Mucosa of rectum (tissue), 2 donors: Measurements from ENCODE around the gene MAP4K4.

Experiments used
- H3K27ac ChIP-seq, 2 donors: one replicate each; pipeline ENCODE4 v1.7.0; 2013; ENCODE audit warnings: inconsistent platforms in 2 of 2, low read depth in 2 of 2, low read length in 2 of 2
- H3K27me3 ChIP-seq, 2 donors: one replicate each; pipeline ENCODE4 v1.7.0; 2013; ENCODE audit warnings: low read length in 2 of 2; ENCODE audit not compliant: control insufficient read depth in 2 of 2, insufficient read depth in 2 of 2
- H3K36me3 ChIP-seq, 2 donors: one replicate each; pipeline ENCODE4 v1.7.0; 2013; ENCODE audit warnings: low read length in 2 of 2; ENCODE audit not compliant: control insufficient read depth in 2 of 2, insufficient read depth in 2 of 2
- H3K4me1 ChIP-seq, 2 donors: one replicate each; pipeline ENCODE4 v1.7.0; 2013; ENCODE audit warnings: low read length in 2 of 2, mild to moderate bottlenecking in 1 of 2; ENCODE audit not compliant: control insufficient read depth in 2 of 2, insufficient read depth in 2 of 2
- H3K4me3 ChIP-seq, 2 donors: one replicate each; pipeline ENCODE4 v1.7.0; 2013; ENCODE audit warnings: low read length in 2 of 2
- H3K9ac ChIP-seq, 2 donors: one replicate each; pipeline ENCODE4 v1.7.0; 2013; ENCODE audit warnings: low read length in 2 of 2, low read depth in 1 of 2, mild to moderate bottlenecking in 1 of 2
- H3K9me3 ChIP-seq, 2 donors: one replicate each; pipeline ENCODE4 v1.7.0; 2013; ENCODE audit warnings: low read length in 2 of 2; ENCODE audit not compliant: control insufficient read depth in 2 of 2
- donor health status: healthy.
- donor health status: Normal muscosa, but diverticular disease.

The MAP4K4 gene

DNA sequence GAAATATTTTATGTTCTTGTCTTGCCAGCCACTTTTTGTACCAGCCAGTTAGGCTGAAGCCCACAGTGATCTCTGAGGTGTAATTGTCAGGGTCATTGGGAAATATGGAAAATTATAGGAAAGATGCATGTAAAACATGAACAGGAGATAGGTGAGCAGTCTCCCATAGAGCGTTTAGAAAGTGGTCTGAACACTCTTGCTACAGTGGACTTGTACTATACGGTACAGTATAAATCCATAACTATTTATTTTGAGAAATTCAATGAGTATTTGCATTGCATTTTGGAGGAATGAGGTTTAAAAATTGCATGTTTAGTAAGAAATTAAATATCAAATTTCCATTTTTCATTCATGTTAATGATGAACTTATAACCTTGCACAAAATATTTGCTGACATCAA lies 20.8 kb upstream of the MAP4K4 start:
- H3K9ac ChIP-seq: no peak overlapping the region
- H3K27me3 ChIP-seq: no peaks in the 10 kb centered on the region
- H3K4me3 ChIP-seq: no peak overlapping the region
- H3K27ac ChIP-seq: no peak overlapping the region
- H3K9me3 ChIP-seq: peaks cover 0 to 4% of the 10 kb centered on the region in 2 donors
- H3K4me1 ChIP-seq: no peaks in the 10 kb centered on the region
- no peaks in the 10 kb centered on the region for H3K36me3 ChIP-seq

DNA sequence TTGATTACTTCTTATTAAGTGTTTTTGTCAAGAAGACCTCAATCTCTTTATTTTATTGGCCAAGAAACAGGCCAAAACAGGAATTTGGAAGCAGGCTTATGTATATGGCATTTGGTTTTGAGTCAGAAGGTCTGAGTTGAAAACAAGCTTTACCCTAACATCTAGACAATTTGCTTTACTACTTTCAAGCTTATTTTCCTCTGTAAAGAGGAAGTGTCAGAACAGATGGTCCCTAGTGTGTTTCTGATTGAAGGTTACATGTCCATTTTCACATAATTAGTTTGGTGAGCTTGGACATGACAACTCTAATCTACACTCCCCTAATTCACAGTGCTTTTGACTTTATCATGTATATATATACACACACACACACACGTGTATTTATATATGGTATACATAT lies 19.8 kb upstream of the MAP4K4 start:
- Histone ChIP-seq H3K9me3 (no peaks in the 10 kb centered on the region), H3K27ac (no peak overlapping the region), H3K4me1 (no peaks in the 10 kb centered on the region), H3K36me3 (no peaks in the 10 kb centered on the region), H3K9ac (no peak overlapping the region), H3K4me3 (no peak overlapping the region), H3K27me3 (no peaks in the 10 kb centered on the region)

DNA sequence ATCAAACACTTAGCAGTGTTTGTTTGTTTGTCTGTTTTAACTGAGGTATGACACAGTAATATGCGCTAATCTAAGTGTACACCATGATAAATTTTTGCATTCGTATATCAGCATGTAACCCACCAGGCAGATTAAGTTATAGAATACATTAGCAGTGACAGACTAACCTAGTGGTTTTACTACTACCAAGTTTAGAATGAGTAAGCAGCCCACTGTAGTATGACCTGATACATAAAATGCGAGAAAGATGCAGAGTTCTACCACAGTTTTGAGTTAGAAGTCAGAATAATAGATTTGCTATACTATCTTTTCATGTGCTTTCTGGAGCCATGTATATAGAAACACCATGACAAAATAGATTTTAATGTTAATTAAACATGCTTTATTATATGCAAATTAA lies 19.1 kb upstream of the MAP4K4 start:
- Histone ChIP-seq H3K36me3 (no peaks in the 10 kb centered on the region), H3K4me1 (no peaks in the 10 kb centered on the region), H3K27ac (no peak overlapping the region), H3K27me3 (no peaks in the 10 kb centered on the region), H3K4me3 (no peak overlapping the region), H3K9me3 (no peaks in the 10 kb centered on the region), H3K9ac (no peak overlapping the region)

DNA sequence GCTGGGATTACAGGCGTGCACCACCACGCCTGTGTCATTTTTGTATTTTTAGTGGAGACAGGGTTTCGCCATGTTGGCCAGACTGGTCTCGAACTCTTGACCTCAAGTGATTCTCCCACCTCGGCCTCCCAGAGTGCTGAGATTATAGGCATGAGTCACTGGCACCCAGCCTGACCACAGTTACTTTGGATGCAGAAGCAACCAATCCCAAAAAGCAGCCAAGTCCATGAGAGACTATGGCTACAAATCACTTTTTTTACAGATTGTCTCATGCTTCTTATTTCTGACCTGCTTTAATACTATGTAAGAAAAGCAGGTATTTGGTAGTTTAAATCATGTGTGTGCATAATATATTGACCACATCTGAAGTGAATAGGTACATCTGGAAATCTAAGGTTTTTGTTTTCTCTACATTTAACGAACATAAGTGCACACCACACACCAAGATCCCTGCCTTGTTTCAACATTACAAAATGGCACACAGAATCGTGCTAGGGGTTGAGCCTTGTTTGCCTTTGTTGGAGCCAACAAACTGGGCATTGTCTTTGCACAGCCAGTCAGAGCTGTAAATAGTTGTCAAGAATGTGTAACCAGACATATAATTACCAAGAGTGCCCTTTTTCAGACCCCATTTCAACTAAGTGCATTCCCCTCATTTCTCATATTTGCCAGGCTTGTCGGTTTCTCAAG lies 18.3 kb upstream of the MAP4K4 start:
- no peak overlapping the region for H3K4me3 ChIP-seq

DNA sequence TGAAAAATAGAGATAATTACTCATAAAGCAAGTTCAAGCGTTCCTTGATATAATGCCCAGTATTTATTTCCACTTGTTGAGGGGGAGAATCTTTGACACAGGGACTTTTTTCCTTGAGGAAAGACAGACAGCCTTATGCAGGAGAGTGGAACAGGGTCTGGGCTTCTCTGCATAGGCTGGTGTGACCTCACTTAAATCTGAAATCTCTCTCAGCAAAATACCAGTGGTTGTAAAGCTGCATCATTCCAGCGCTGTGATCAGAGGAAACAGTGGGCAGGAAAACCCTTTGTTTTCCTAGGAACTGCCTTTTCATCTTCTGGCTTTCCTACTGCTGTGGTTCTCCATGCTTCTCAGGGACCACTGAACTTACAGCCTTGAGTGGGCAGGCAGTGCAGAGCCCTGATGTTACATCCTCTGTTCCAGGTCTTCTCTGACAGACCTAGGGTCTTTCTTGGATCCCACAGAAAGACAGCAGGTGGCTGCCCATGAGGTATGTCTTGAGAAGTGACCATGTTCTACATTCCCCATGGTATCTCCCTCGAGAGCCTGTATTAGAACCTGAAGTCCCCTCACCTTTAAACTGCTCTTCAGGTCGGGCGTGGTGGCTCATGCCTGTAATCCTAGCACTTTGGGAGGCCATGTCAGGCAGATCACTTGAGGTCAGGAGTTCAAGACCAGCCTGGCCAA lies 17.6 kb upstream of the MAP4K4 start:
- no peaks in the 10 kb centered on the region for H3K4me1 ChIP-seq
- H3K27ac ChIP-seq: no peak overlapping the region
- no peaks in the 10 kb centered on the region for H3K9me3 ChIP-seq
- H3K4me3 ChIP-seq: no peak overlapping the region
- no peaks in the 10 kb centered on the region for H3K36me3 ChIP-seq
- H3K9ac ChIP-seq: no peak overlapping the region
- H3K27me3 ChIP-seq: no peaks in the 10 kb centered on the region

More for the DNA sequence above, 18.3 kb upstream of the MAP4K4 start:
- Histone ChIP-seq H3K27ac (no peak overlapping the region), H3K9me3 (no peaks in the 10 kb centered on the region), H3K36me3 (no peaks in the 10 kb centered on the region), H3K4me1 (no peaks in the 10 kb centered on the region), H3K9ac (no peak overlapping the region), H3K27me3 (no peaks in the 10 kb centered on the region)

DNA sequence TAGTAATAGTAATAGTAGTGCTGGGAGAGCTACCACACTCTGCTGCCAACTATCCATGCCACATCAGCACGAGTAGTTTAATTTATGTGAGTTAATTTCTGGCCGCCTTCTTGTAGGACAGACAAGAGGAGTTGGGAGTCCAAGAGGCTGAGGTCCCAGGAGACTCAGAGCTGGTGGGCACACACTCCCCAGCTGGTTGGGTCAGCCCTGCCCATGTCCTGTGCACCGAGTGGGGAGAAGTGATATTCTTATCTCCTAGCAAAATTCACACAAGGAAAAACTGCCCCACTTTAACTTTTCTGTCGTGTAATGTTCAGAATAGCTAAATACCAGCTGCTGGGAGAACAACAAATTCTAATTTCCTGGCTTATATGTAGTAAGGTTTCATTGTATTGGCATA lies 15.2 kb upstream of the MAP4K4 start:
- Histone ChIP-seq H3K9me3 (no peaks in the 10 kb centered on the region), H3K27ac (no peak overlapping the region), H3K4me1 (no peaks in the 10 kb centered on the region), H3K36me3 (no peaks in the 10 kb centered on the region), H3K9ac (no peak overlapping the region), H3K27me3 (no peaks in the 10 kb centered on the region), H3K4me3 (no peak overlapping the region)

DNA sequence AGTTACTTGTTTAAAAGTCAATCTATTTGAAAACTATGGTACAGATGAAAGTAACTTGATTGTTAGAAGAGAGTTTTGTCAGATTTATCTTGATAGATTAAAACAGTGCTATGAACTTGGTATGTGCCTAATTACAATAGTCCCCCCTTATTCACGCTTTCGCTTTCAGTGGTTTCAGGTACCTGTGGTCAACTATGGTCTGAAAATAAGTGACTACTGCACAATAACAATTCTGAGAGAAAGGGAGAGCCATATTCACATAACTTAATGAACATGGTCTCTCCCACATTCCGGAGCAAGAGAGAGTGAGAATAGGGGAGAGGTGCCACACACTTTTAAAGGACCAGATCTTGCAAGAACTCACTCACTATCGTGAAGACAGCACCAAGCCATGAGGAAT lies 13.2 kb upstream of the MAP4K4 start:
- no peaks in the 10 kb centered on the region for H3K27me3 ChIP-seq
- H3K4me3 ChIP-seq: no peak overlapping the region
- no peaks in the 10 kb centered on the region for H3K9me3 ChIP-seq
- H3K4me1 ChIP-seq: peaks cover under 1 to 2% of the 10 kb centered on the region in 2 donors
- no peaks in the 10 kb centered on the region for H3K36me3 ChIP-seq
- H3K27ac ChIP-seq: no peak overlapping the region
- no peak overlapping the region for H3K9ac ChIP-seq

DNA sequence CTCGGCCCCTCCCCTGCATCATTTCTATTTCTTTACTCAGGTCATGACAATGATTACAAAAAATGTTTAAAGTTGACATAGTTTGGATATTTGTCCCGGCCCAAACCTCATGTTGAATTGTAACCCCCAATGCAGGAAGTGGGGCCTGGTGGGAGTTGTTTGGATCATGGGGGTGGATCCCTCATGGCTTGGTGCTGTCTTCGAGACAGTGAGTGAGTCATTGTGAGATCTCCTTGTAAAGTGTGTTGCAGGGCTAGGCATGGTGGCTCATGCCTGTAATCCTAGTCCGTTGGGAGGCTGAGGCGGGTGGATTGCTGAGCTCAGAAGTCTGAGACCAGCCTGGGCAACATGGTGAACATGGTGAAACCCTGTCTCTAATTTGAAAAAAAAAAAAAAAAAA lies 9.2 kb upstream of the MAP4K4 start:
- H3K4me1 ChIP-seq: peaks cover 4 to 8% of the 10 kb centered on the region in 2 donors
- no peak overlapping the region for H3K4me3 ChIP-seq
- no peaks in the 10 kb centered on the region for H3K9me3 ChIP-seq
- no peaks in the 10 kb centered on the region for H3K36me3 ChIP-seq
- no peak overlapping the region for H3K27ac ChIP-seq
- H3K9ac ChIP-seq: no peak overlapping the region
- no peaks in the 10 kb centered on the region for H3K27me3 ChIP-seq

DNA sequence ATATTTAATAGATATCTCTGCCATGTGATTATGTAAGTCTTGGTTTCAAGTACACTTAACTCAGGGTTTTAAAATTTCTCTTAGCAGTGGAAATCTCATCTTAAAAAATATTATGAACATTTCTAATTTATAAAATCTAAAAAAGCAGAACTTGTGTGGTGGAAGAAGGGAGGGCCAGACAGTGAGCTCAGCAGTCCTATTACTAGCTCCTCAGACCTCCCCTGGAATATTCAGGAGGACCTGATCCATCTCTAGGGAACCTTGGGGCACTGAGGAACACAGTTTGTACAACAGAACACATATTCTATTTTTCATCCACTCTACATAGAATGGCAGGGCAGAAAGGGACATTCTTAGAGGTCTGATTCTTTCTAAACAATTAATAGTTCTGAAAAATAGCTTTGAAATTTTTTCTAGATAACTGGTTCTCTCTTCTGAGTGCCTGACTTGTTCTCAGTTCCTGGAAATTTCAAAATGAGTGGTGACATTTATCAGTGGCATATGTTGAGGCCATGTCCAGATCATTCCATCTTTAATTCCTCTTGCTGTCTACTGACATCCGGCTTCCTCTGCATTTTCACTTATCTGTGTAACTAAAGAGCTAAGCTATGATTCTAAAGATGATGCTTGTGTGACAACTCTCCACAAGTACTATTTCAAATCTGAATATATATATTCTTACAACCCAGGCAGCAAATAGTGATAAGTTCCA lies 8.2 kb upstream of the MAP4K4 start:
- Histone ChIP-seq H3K9ac (no peak overlapping the region), H3K4me3 (no peak overlapping the region), H3K27ac (no peak overlapping the region), H3K27me3 (no peaks in the 10 kb centered on the region), H3K4me1 (peaks cover 4 to 8% of the 10 kb centered on the region in 2 donors), H3K36me3 (no peaks in the 10 kb centered on the region), H3K9me3 (no peaks in the 10 kb centered on the region)

DNA sequence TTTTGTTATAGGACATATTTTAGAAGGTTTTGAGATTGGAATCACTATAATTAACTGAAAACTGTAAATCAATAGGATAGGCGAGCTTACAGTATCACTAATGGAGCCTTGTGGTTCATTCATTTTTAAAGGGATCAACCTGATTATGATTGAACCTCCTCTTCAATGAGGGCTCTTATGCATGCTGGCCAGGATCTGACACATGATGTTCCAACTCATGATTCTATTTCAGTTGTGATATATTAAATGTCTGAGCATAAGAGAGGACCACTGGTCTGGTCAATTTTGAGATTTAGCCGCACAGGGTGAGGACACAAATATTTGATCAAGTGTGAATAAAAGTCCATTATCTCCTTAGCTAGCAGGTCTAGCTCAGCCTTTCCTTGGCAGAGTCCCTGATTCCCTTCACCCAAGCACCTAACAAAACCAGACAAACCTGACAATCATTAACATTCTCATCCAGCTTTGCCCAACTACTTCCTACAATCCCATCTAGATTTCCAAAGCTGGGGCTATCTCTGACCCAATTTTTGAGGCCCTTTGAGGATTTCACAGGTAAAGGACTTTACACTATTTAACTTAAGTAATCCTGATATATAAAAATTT lies 6.9 kb upstream of the MAP4K4 start:
- Histone ChIP-seq H3K27me3 (no peaks in the 10 kb centered on the region), H3K9ac (no peak overlapping the region), H3K4me3 (no peak overlapping the region), H3K9me3 (no peaks in the 10 kb centered on the region), H3K27ac (peak overlapping the region in 1 of 2 donors; percentile 24), H3K4me1 (peaks cover 4 to 8% of the 10 kb centered on the region in 2 donors), H3K36me3 (no peaks in the 10 kb centered on the region)
